Omental fat pad (tissue), 4 donors: ENCODE data around the gene ALAS2. TPM values are rescaled to one million over a fixed set of nuclear protein-coding genes. Genes with fewer than 3 reads are reported as not detected.

ENCODE experiments used
- ATAC-seq: fragments of 150-250 bp; one replicate; pipeline ENCODE4 v1.9.1; 2016; ENCODE audit warnings: mild to moderate bottlenecking, moderate library complexity; ENCODE audit not compliant: low FRiP score
- DNase-seq: peaks from one replicate; pipeline ENCODE4 v3.0.0-alpha.2; 2019; ENCODE audit warnings: low spot score
- CTCF ChIP-seq, 3 donors: fragments of 450-650 bp; IDR thresholded peaks; one replicate each; pipeline ENCODE4 v1.5.1; 2016 to 2017; ENCODE audit warnings: antibody characterized with exemption in 3 of 3, mild to moderate bottlenecking in 3 of 3, moderate library complexity in 2 of 3
- total RNA-seq, 4 donors: library from RNA; depleted of rRNA; stranded (reverse); fragments of >200 nt; gene quantifications; one replicate each; pipeline ENCODE4 v1.1.0, GENCODE V29; 2016

The ALAS2 gene
- total RNA-seq, 4 donors from 2014 or later: 0.74 to 4.6 (median 1.2) TPM

GRCh38 chrX:55005256-55005655, 25.5 kb downstream of the ALAS2 start:
- no peak for TF ChIP-seq CTCF (IDR thresholded peaks at IDR 0.05)
- DNase-seq (no peak), ATAC-seq (no peak)

GRCh38 chrX:55004231-55004630, 26.5 kb downstream of the ALAS2 start:
- no peak for TF ChIP-seq CTCF (IDR thresholded peaks at IDR 0.05)
- DNase-seq (no peak), ATAC-seq (no peak)

- TF ChIP-seq CTCF (IDR thresholded peaks at IDR 0.05): no peak
- peak; percentile 95 for ATAC-seq
- DNase-seq: peak; percentile 46
Measured at GRCh38 chrX:54999717-55000598, 30.8 kb downstream of the ALAS2 start, which contains the start of gene APEX2. Gene APEX2, plus strand, starts transcription at chrX:55000363. Its CDS starts 60 bp downstream, at chrX:55000423.

- no peak for ATAC-seq
- TF ChIP-seq CTCF (IDR thresholded peaks at IDR 0.05): no peak
- no peak for DNase-seq
Measured at GRCh38 chrX:54995621-54996020, 35.2 kb downstream of the ALAS2 start.

GRCh38 chrX:54994668-54995351, 36.0 kb downstream of the ALAS2 start:
- DNase-seq: no peak
- TF ChIP-seq CTCF (IDR thresholded peaks at IDR 0.05): no peak
- ATAC-seq: no peak

GRCh38 chrX:54994099-54994498, 36.7 kb downstream of the ALAS2 start, which contains the start of gene PFKFB1:
Gene PFKFB1, minus strand, starts transcription at chrX:54994188. Its CDS starts 181 bp downstream, at chrX:54994007.
- no peak for TF ChIP-seq CTCF (IDR thresholded peaks at IDR 0.05)
- ATAC-seq: no peak
- DNase-seq: no peak
